MM.1S (cell line): ENCODE data around the gene TTYH1.

Source experiments
- DNase-seq: peaks from one replicate; pipeline ENCODE4 v3.0.0-alpha.2; 2015
- H2AFZ ChIP-seq: fragments of 300-600 bp; sonication (generic); 2 replicates; pipeline ENCODE4 v1.6.0; 2016; ENCODE audit warnings: antibody characterized with exemption, low read length
- H3F3A ChIP-seq: fragments of 300-600 bp; sonication (generic); 2 replicates; pipeline ENCODE4 v1.6.1; 2016; ENCODE audit warnings: mild to moderate bottlenecking, antibody characterized with exemption, low read length, moderate library complexity, mixed read lengths; ENCODE audit not compliant: insufficient read depth
- H3K27ac ChIP-seq: fragments of 300-600 bp; sonication (generic); 2 replicates; pipeline ENCODE4 v1.5.1; 2016; ENCODE audit warnings: mild to moderate bottlenecking, low read length
- H3K27me3 ChIP-seq: fragments of 300-600 bp; sonication (generic); replicated peaks from 2 replicates; pipeline ENCODE4 v1.6.0; 2016; ENCODE audit warnings: low read length; ENCODE audit not compliant: insufficient read depth
- H3K36me3 ChIP-seq: fragments of 300-600 bp; sonication (generic); replicated peaks from 2 replicates; pipeline ENCODE4 v1.6.1; 2016; ENCODE audit warnings: mild to moderate bottlenecking, low read length, mixed read lengths; ENCODE audit not compliant: insufficient read depth
- H3K4me1 ChIP-seq: fragments of 300-600 bp; sonication (generic); 2 replicates; pipeline ENCODE4 v1.6.1; 2016; ENCODE audit warnings: low read length, mixed read lengths
- H3K4me2 ChIP-seq: fragments of 300-600 bp; sonication (generic); 2 replicates; pipeline ENCODE4 v1.6.0; 2016; ENCODE audit warnings: low read depth, low read length
- H3K4me3 ChIP-seq: fragments of 300-600 bp; sonication (generic); 2 replicates; pipeline ENCODE4 v1.5.1; 2016; ENCODE audit warnings: low read length, mixed read lengths
- H3K79me2 ChIP-seq: fragments of 300-600 bp; sonication (generic); 2 replicates; pipeline ENCODE4 v1.6.1; 2016; ENCODE audit warnings: mixed run types, low read length, mixed read lengths
- H3K9ac ChIP-seq: fragments of 300-600 bp; sonication (generic); 2 replicates; pipeline ENCODE4 v1.6.1; 2016; ENCODE audit warnings: low read length, mixed read lengths
- H3K9me2 ChIP-seq: fragments of 300-600 bp; sonication (generic); replicated peaks from 2 replicates; pipeline ENCODE4 v1.6.1; 2016; ENCODE audit warnings: mild to moderate bottlenecking, low read length, mixed read lengths; ENCODE audit not compliant: insufficient read depth
- H3K9me3 ChIP-seq: fragments of 300-600 bp; sonication (generic); replicated peaks from 2 replicates; pipeline ENCODE4 v1.6.1; 2016; ENCODE audit warnings: mild to moderate bottlenecking, low read length, mixed read lengths; ENCODE audit not compliant: insufficient read depth
- H4K20me1 ChIP-seq: fragments of 300-600 bp; sonication (generic); 2 replicates; pipeline ENCODE4 v1.6.1; 2016; ENCODE audit warnings: mild to moderate bottlenecking, low read length, moderate library complexity, mixed read lengths; ENCODE audit not compliant: insufficient read depth
- EZH2 ChIP-seq: fragments of 300-600 bp; sonication (generic); optimal IDR thresholded peaks from 2 replicates; pipeline ENCODE3; 2017; ENCODE audit warnings: low read depth, mild to moderate bottlenecking, antibody characterized with exemption, low read length, mixed read lengths
- EZH2phosphoT487 ChIP-seq: fragments of 300-600 bp; sonication (generic); IDR thresholded peaks from 2 replicates; pipeline ENCODE4 v1.6.1; 2018; ENCODE audit warnings: antibody characterized with exemption, low read length
- TF ChIP-seq, protein P1 (sequence below): fragments of 300-600 bp; sonication (generic); IDR thresholded peaks from 2 replicates; pipeline ENCODE4 v1.5.1; 2016; ENCODE audit warnings: antibody characterized with exemption, low read length, mixed read lengths

The TTYH1 gene

DNA sequence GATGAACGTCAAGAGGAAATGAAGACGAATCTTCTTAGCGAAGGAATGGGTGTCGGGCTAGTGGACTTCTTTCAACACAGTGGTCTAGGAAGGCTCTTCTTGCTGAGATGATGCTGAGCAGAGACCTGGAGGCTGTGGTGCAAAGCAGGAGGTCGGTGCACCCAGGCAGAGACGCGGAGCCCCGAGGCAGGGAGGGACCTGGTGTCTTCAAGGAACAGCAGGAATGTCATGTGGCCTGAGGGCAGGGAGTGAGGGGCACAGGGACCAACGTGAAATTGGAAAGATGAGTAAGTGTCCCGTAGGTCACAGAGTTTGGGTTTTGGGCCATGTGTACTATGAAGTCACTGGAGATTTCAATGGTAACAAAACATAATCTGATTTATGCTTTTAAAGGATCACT lies 69.2 kb downstream of the TTYH1 start:
- no peaks in the 10 kb centered on the region for H3K4me1 ChIP-seq
- TF ChIP-seq, protein P1, sequence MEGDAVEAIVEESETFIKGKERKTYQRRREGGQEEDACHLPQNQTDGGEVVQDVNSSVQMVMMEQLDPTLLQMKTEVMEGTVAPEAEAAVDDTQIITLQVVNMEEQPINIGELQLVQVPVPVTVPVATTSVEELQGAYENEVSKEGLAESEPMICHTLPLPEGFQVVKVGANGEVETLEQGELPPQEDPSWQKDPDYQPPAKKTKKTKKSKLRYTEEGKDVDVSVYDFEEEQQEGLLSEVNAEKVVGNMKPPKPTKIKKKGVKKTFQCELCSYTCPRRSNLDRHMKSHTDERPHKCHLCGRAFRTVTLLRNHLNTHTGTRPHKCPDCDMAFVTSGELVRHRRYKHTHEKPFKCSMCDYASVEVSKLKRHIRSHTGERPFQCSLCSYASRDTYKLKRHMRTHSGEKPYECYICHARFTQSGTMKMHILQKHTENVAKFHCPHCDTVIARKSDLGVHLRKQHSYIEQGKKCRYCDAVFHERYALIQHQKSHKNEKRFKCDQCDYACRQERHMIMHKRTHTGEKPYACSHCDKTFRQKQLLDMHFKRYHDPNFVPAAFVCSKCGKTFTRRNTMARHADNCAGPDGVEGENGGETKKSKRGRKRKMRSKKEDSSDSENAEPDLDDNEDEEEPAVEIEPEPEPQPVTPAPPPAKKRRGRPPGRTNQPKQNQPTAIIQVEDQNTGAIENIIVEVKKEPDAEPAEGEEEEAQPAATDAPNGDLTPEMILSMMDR: no peak
- no peak for TF ChIP-seq EZH2phosphoT487
- TF ChIP-seq EZH2: no peak
- H3K4me2 ChIP-seq: no peak overlapping the region
- no peaks in the 10 kb centered on the region for H4K20me1 ChIP-seq
- no peaks in the 10 kb centered on the region for H3K9me2 ChIP-seq
- H3K79me2 ChIP-seq: no peaks in the 10 kb centered on the region
- no peak overlapping the region for H3K4me3 ChIP-seq
- H3K27ac ChIP-seq: no peak overlapping the region
- H2AFZ ChIP-seq: no peak overlapping the region
- peaks cover 87% of the 10 kb centered on the region for H3K27me3 ChIP-seq
- DNase-seq: no peak
- H3F3A ChIP-seq: no peaks in the 10 kb centered on the region
- H3K9ac ChIP-seq: no peak overlapping the region
- H3K36me3 ChIP-seq: no peaks in the 10 kb centered on the region
- no peaks in the 10 kb centered on the region for H3K9me3 ChIP-seq

DNA sequence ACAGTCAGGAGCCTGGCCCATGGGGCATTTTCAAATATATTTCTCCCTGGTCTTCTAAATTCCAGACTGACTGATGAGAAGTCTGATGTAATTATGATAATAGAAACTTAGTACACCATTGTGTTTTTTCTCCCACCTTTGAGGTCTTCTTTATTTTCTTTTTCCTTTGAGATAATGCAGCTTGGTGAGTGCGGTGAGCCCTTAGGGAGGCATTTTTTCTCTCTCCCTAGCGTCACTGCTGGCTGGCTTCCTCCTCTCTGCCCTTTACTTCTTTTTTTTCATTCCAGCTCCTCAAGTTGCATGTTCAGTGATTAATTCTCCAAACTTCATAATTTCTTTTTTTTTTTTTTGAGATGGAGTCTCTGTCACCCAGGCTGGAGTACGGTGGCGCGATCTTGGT lies 70.6 kb downstream of the TTYH1 start:
- no peaks in the 10 kb centered on the region for H3K36me3 ChIP-seq
- no peaks in the 10 kb centered on the region for H3F3A ChIP-seq
- H3K4me1 ChIP-seq: no peaks in the 10 kb centered on the region
- H3K27me3 ChIP-seq: peaks cover 87% of the 10 kb centered on the region
- no peak overlapping the region for H3K4me3 ChIP-seq
- no peak for DNase-seq
- H3K9me3 ChIP-seq: no peaks in the 10 kb centered on the region
- H4K20me1 ChIP-seq: no peaks in the 10 kb centered on the region
- H3K27ac ChIP-seq: no peak overlapping the region
- H3K9ac ChIP-seq: no peak overlapping the region
- no peak overlapping the region for H2AFZ ChIP-seq
- no peak overlapping the region for H3K4me2 ChIP-seq
- TF ChIP-seq EZH2phosphoT487 (no peak), EZH2 (no peak)
- TF ChIP-seq, protein P1: no peak
- no peaks in the 10 kb centered on the region for H3K9me2 ChIP-seq
- no peaks in the 10 kb centered on the region for H3K79me2 ChIP-seq
